CD14-positive monocyte (primary cell): Measurements from ENCODE around the gene NEO1. TPM values are rescaled to one million over a fixed set of nuclear protein-coding genes. Genes with fewer than 3 reads are reported as not detected.
A peak's percentile ranks its signal among the peaks of the same experiment; 100 is the strongest.

Source experiments
- DNase-seq, 3 donors: peaks; one replicate each; pipeline ENCODE4 v3.0.0-alpha.2; 2011 to 2022
- H2AFZ ChIP-seq: 2 replicates; pipeline ENCODE4 v1.6.0; 2012; ENCODE audit warnings: mild to moderate bottlenecking, low read depth, low read length, inconsistent platforms; ENCODE audit not compliant: insufficient read depth, poor library complexity, severe bottlenecking
- H3K27ac ChIP-seq, 2 donors: 1 replicate in 1 of 2; 2 replicates in 1 of 2; pipeline ENCODE4 v1.5.1; 2012 to 2013; ENCODE audit warnings: low read length in 2 of 2, control low read depth in 1 of 2, inconsistent platforms in 1 of 2, low read depth in 1 of 2, mild to moderate bottlenecking in 1 of 2
- H3K27me3 ChIP-seq, 2 donors: one replicate each; pipeline versions ENCODE4 v1.6.0 to v1.6.1; 2011 to 2013; ENCODE audit warnings: low read length in 2 of 2; ENCODE audit not compliant: control insufficient read depth in 2 of 2, insufficient read depth in 2 of 2
- H3K36me3 ChIP-seq, 2 donors: replicated peaks in 1 of 2; 1 replicate in 1 of 2; 2 replicates in 1 of 2; pipeline versions ENCODE4 v1.5.1 to v1.6.1; 2012 to 2013; ENCODE audit warnings: low read length in 2 of 2, control low read depth in 1 of 2, inconsistent platforms in 1 of 2, mild to moderate bottlenecking in 1 of 2; ENCODE audit not compliant: insufficient read depth in 2 of 2, control insufficient read depth in 1 of 2
- H3K4me1 ChIP-seq, 2 donors: 1 replicate in 1 of 2; 2 replicates in 1 of 2; pipeline versions ENCODE4 v1.5.1 to v1.6.1; 2012 to 2013; ENCODE audit warnings: low read length in 2 of 2, control low read depth in 1 of 2, inconsistent platforms in 1 of 2, mild to moderate bottlenecking in 1 of 2, moderate library complexity in 1 of 2; ENCODE audit not compliant: insufficient read depth in 2 of 2, control insufficient read depth in 1 of 2
- H3K4me2 ChIP-seq: replicated peaks from 2 replicates; pipeline ENCODE3; 2012; ENCODE audit warnings: low read length, moderate library complexity, mild to moderate bottlenecking; ENCODE audit not compliant: poor library complexity, severe bottlenecking; ENCODE audit errors: extremely low read depth
- H3K4me3 ChIP-seq, 3 experiments: fragments of 200-600 bp in 1 of 3; sonication (generic) in 1 of 3; replicated peaks in 1 of 3; 1 replicate in 2 of 3; 2 replicates in 1 of 3; pipeline ENCODE4 v1.5.1; 2011 to 2013; ENCODE audit warnings: low read length in 3 of 3, mild to moderate bottlenecking in 3 of 3, control low read depth in 2 of 3, low read depth in 2 of 3, inconsistent platforms in 1 of 3, moderate library complexity in 1 of 3
- H3K79me2 ChIP-seq: 2 replicates; pipeline ENCODE4 v1.6.0; 2012; ENCODE audit warnings: mild to moderate bottlenecking, control low read depth, inconsistent platforms, low read length, moderate library complexity; ENCODE audit not compliant: insufficient read depth
- H3K9ac ChIP-seq: 2 replicates; pipeline ENCODE4 v1.6.0; 2017; ENCODE audit warnings: low read length, mild to moderate bottlenecking; ENCODE audit not compliant: insufficient read depth, poor library complexity, severe bottlenecking
- H3K9me3 ChIP-seq, 2 donors: replicated peaks in 1 of 2; 1 replicate in 1 of 2; 2 replicates in 1 of 2; pipeline versions ENCODE4 v1.5.1 to v1.6.1; 2012 to 2013; ENCODE audit warnings: low read length in 2 of 2, control low read depth in 1 of 2; ENCODE audit not compliant: control insufficient read depth in 1 of 2, insufficient read depth in 1 of 2
- H4K20me1 ChIP-seq: 2 replicates; pipeline ENCODE4 v1.6.0; 2012; ENCODE audit warnings: mild to moderate bottlenecking, low read length, control low read depth, moderate library complexity; ENCODE audit not compliant: insufficient read depth
- H3K27ac Mint-ChIP-seq, 7 donors: one replicate each; pipeline ENCODE4 v1.8.0; 2020; ENCODE audit warnings: mild to moderate bottlenecking in 7 of 7, mixed read lengths in 7 of 7, moderate library complexity in 6 of 7, inconsistent platforms in 2 of 7
- H3K27me3 Mint-ChIP-seq, 3 donors: one replicate each; pipeline ENCODE4 v1.8.0; 2021 to 2022; ENCODE audit warnings: low read depth in 3 of 3, mild to moderate bottlenecking in 3 of 3, mixed read lengths in 3 of 3, moderate library complexity in 3 of 3, inconsistent platforms in 1 of 3
- H3K36me3 Mint-ChIP-seq, 2 donors: one replicate each; pipeline ENCODE4 v1.8.0; 2020; ENCODE audit warnings: mixed read lengths in 2 of 2, inconsistent platforms in 1 of 2, mild to moderate bottlenecking in 1 of 2
- H3K4me1 Mint-ChIP-seq: one replicate; pipeline ENCODE4 v1.8.0; 2020; ENCODE audit warnings: mild to moderate bottlenecking, mixed read lengths
- H3K4me3 Mint-ChIP-seq, 2 donors: one replicate each; pipeline ENCODE4 v1.8.0; 2020; ENCODE audit warnings: mild to moderate bottlenecking in 2 of 2, mixed read lengths in 2 of 2, moderate library complexity in 1 of 2
- H3K9me3 Mint-ChIP-seq, 7 donors: one replicate each; pipeline ENCODE4 v1.8.0; 2020 to 2022; ENCODE audit warnings: mixed read lengths in 7 of 7, mild to moderate bottlenecking in 6 of 7, moderate library complexity in 6 of 7, inconsistent platforms in 2 of 7
- CTCF ChIP-seq: fragments of 200-600 bp; IDR thresholded peaks from one replicate; pipeline ENCODE4 v1.8.0; 2022; ENCODE audit warnings: antibody characterized with exemption, mild to moderate bottlenecking
- WGBS: methylation state at CpG from one replicate; pipeline ENCODE4 v1.1.5; 2013; ENCODE audit warnings: missing lambda C conversion rate; ENCODE audit not compliant: insufficient coverage; 5-methylcytosine and 5-hydroxymethylcytosine counted together
- intact Hi-C, 2 donors: fragments of 100-400 bp; cut with micrococcal nuclease; formaldehyde crosslinking; loops; one replicate each; pipeline versions ENCODE4 v1.15.0 to v1.15.1; 2023
- polyA plus RNA-seq, 3 donors: library from polyadenylated mRNA; depleted of rRNA in 1 of 3; unstranded in 2 of 3; stranded (reverse) in 1 of 3; fragments of 300-500 nt in 2 of 3; fragments of >200 nt in 1 of 3; fragmentation: Illumina TruSeq in 2 of 3; gene quantifications; 1 replicate in 2 of 3; 2 replicates in 1 of 3; pipeline ENCODE4 v1.2.3, GENCODE V29; 2012 to 2021

NEO1 gene
- polyA plus RNA-seq, 3 donors, result 0.03 to 0.06 TPM; not detected in 1

GRCh38 chr15:73345658-73346057 lies 293.4 kb downstream of the NEO1 start:
- H3K27me3 ChIP-seq, result peaks cover 0 to 2% of the 10 kb centered on the region in 2 donors
- intact Hi-C loops, result no loop called here
- Mint-ChIP-seq H3K4me3 (no peak overlapping the region), H3K36me3 (no peaks in the 10 kb centered on the region), H3K27me3 (peaks cover 12 to 16% (median 15%) of the 10 kb centered on the region in 3 donors), H3K9me3 (peaks cover 0 to 11% (median 5%) of the 10 kb centered on the region in 7 donors), H3K4me1 (no peaks in the 10 kb centered on the region), H3K27ac (no peak overlapping the region)
- TF ChIP-seq CTCF, result no peak
- no peak overlapping the region for H3K27ac ChIP-seq
- DNase-seq, result no peak
- no peak overlapping the region for H3K9ac ChIP-seq
- H3K4me1 ChIP-seq, result no peaks in the 10 kb centered on the region
- no peak overlapping the region for H3K4me3 ChIP-seq
- H3K79me2 ChIP-seq, result no peaks in the 10 kb centered on the region
- H2AFZ ChIP-seq, result no peak overlapping the region
- H3K36me3 ChIP-seq, result no peaks in the 10 kb centered on the region
- H3K9me3 ChIP-seq, result peaks cover 0 to 4% of the 10 kb centered on the region in 2 donors
- no peaks in the 10 kb centered on the region for H4K20me1 ChIP-seq
- 79% methylated on average over 2 of the region's 7 CpGs for WGBS
- H3K4me2 ChIP-seq, result no peak overlapping the region

GRCh38 chr15:73346735-73347312 lies 294.6 kb downstream of the NEO1 start:
- Mint-ChIP-seq H3K4me3 (no peak overlapping the region), H3K4me1 (no peaks in the 10 kb centered on the region), H3K27me3 (peaks cover 12 to 15% (median 14%) of the 10 kb centered on the region in 3 donors), H3K36me3 (no peaks in the 10 kb centered on the region), H3K27ac (no peak overlapping the region), H3K9me3 (peaks cover 0 to 9% (median 5%) of the 10 kb centered on the region in 7 donors)
- no peaks in the 10 kb centered on the region for H3K36me3 ChIP-seq
- no peak overlapping the region for H3K27ac ChIP-seq
- H3K4me2 ChIP-seq, result no peak overlapping the region
- DNase-seq, result peak in 1 of 3 donors; percentile 3
- H3K27me3 ChIP-seq, result peaks cover 0 to 2% of the 10 kb centered on the region in 2 donors
- H3K9ac ChIP-seq, result no peak overlapping the region
- no peaks in the 10 kb centered on the region for H3K79me2 ChIP-seq
- H4K20me1 ChIP-seq, result no peaks in the 10 kb centered on the region
- no peaks in the 10 kb centered on the region for H3K4me1 ChIP-seq
- intact Hi-C loops, result no loop called here
- peaks cover 0 to 4% of the 10 kb centered on the region in 2 donors for H3K9me3 ChIP-seq
- 14% methylated on average over 4 of the region's 9 CpGs for WGBS
- H2AFZ ChIP-seq, result no peak overlapping the region
- no peak for TF ChIP-seq CTCF
- H3K4me3 ChIP-seq, result no peak overlapping the region
